WTC11 (cell line): ENCODE data around the gene SOCS2. TPM values are rescaled to one million over a fixed set of nuclear protein-coding genes. Genes with fewer than 3 reads are reported as not detected.

ENCODE experiments used
- ATAC-seq: fragments of 200-7000 bp; cut with Tn5 transposase; 2 replicates; pipeline ENCODE4 v1.10.0; 2021; ENCODE audit warnings: mild to moderate bottlenecking, moderate library complexity
- CTCF ChIA-PET: fragments of 300-600 bp; sonication (Branson Sonifier 250); formaldehyde crosslinking; loops from one replicate; lab custom pipeline; 2021; ENCODE audit warnings: antibody characterized with exemption; lab: Charles Lee
- POLR2A ChIA-PET: fragments of 350-600 bp; sonication (Branson Sonifier 250); formaldehyde crosslinking; loops from one replicate; lab custom pipeline; 2021; ENCODE audit warnings: antibody characterized with exemption; lab: Charles Lee
- DNase-seq: peaks from one replicate; pipeline ENCODE4 v3.0.0; 2021; ENCODE audit warnings: low spot score
- H3K27ac Mint-ChIP-seq: 2 replicates; pipeline ENCODE4 v1.8.0; 2021; ENCODE audit warnings: mixed read lengths
- H3K27me3 Mint-ChIP-seq: 2 replicates; pipeline ENCODE4 v1.8.0; 2021; ENCODE audit warnings: low read depth, mild to moderate bottlenecking, moderate library complexity, mixed read lengths
- H3K36me3 Mint-ChIP-seq: 2 replicates; pipeline ENCODE4 v1.8.0; 2021; ENCODE audit warnings: mixed read lengths
- H3K4me1 Mint-ChIP-seq: 2 replicates; pipeline ENCODE4 v1.8.0; 2022; ENCODE audit warnings: mixed read lengths
- H3K4me3 Mint-ChIP-seq: 2 replicates; pipeline ENCODE4 v1.8.0; 2021; ENCODE audit warnings: mild to moderate bottlenecking, moderate library complexity, mixed read lengths
- H3K9me3 Mint-ChIP-seq: 2 replicates; pipeline ENCODE4 v1.8.0; 2021; ENCODE audit warnings: mixed read lengths
- ATF1 ChIP-seq: sonication (generic); formaldehyde crosslinking; IDR thresholded peaks from 2 replicates; pipeline ENCODE4 v1.8.1; 2023; ENCODE audit warnings: mild to moderate bottlenecking, moderate library complexity, missing genetic modification reagents
- ATF2 ChIP-seq: sonication (generic); formaldehyde crosslinking; IDR thresholded peaks from 2 replicates; pipeline ENCODE4 v1.8.1; 2022; ENCODE audit warnings: low read depth, missing genetic modification reagents, borderline replicate concordance
- CBFB ChIP-seq: sonication (generic); formaldehyde crosslinking; IDR thresholded peaks from 2 replicates; pipeline ENCODE4 v1.8.1; 2022; ENCODE audit warnings: mild to moderate bottlenecking, low read depth, missing genetic modification reagents
- FOXK1 ChIP-seq: sonication (generic); formaldehyde crosslinking; IDR thresholded peaks from 2 replicates; pipeline ENCODE4 v1.8.0; 2022; ENCODE audit warnings: mild to moderate bottlenecking, moderate library complexity, missing genetic modification reagents
- FOXP1 ChIP-seq: sonication (generic); formaldehyde crosslinking; IDR thresholded peaks from 2 replicates; pipeline ENCODE4 v1.8.0; 2022; ENCODE audit warnings: missing genetic modification reagents, mild to moderate bottlenecking, moderate library complexity, borderline replicate concordance
- GRHL2 ChIP-seq: fragments of 250-450 bp; sonication (Bioruptor Pico); IDR thresholded peaks from 2 replicates; pipeline ENCODE4 v1.8.0; 2022; ENCODE audit warnings: mild to moderate bottlenecking, moderate library complexity; ENCODE audit not compliant: insufficient replicate concordance, severe bottlenecking
- HMGA2 ChIP-seq: fragments of 250-450 bp; sonication (Bioruptor Pico); IDR thresholded peaks from 2 replicates; pipeline ENCODE4 v1.4.0; 2021; ENCODE audit warnings: mild to moderate bottlenecking, moderate library complexity
- MAX ChIP-seq: sonication (generic); formaldehyde crosslinking; IDR thresholded peaks from 2 replicates; pipeline ENCODE4 v1.8.0; 2022; ENCODE audit warnings: mild to moderate bottlenecking, missing genetic modification reagents
- MXD4 ChIP-seq: fragments of 250-450 bp; sonication (Bioruptor Pico); IDR thresholded peaks from 2 replicates; pipeline ENCODE4 v1.8.0; 2021; ENCODE audit warnings: mild to moderate bottlenecking, moderate library complexity, borderline replicate concordance
- MYBL2 ChIP-seq: sonication (generic); formaldehyde crosslinking; IDR thresholded peaks from 2 replicates; pipeline ENCODE4 v1.8.1; 2023; ENCODE audit warnings: mild to moderate bottlenecking, moderate library complexity, missing genetic modification reagents
- NFYB ChIP-seq: sonication (generic); formaldehyde crosslinking; conservative IDR thresholded peaks from 2 replicates; pipeline ENCODE4 v1.8.0; 2022; ENCODE audit warnings: low read depth, missing genetic modification reagents
- NR1H2 ChIP-seq: sonication (generic); formaldehyde crosslinking; IDR thresholded peaks from 2 replicates; pipeline ENCODE4 v1.9.0; 2021; ENCODE audit warnings: mild to moderate bottlenecking, moderate library complexity, missing genetic modification reagents
- PRDM15 ChIP-seq: sonication (generic); formaldehyde crosslinking; IDR thresholded peaks from 2 replicates; pipeline ENCODE4 v1.8.0; 2022; ENCODE audit warnings: missing genetic modification reagents
- SMAD4 ChIP-seq: sonication (generic); formaldehyde crosslinking; IDR thresholded peaks from 2 replicates; pipeline ENCODE4 v1.8.0; 2022; ENCODE audit warnings: mild to moderate bottlenecking, missing genetic modification reagents
- TCF7 ChIP-seq: sonication (generic); formaldehyde crosslinking; IDR thresholded peaks from 2 replicates; pipeline ENCODE4 v1.8.0; 2022; ENCODE audit warnings: mild to moderate bottlenecking, low read depth, missing genetic modification reagents, moderate library complexity
- ZMAT4 ChIP-seq: fragments of 250-450 bp; sonication (Bioruptor Pico); IDR thresholded peaks from 2 replicates; pipeline ENCODE4 v1.9.0; 2021; ENCODE audit warnings: mild to moderate bottlenecking
- ZNF121 ChIP-seq: sonication (generic); formaldehyde crosslinking; IDR thresholded peaks from 2 replicates; pipeline ENCODE4 v1.8.0; 2023; ENCODE audit warnings: missing genetic modification reagents
- ZNF138 ChIP-seq: sonication (generic); formaldehyde crosslinking; conservative IDR thresholded peaks from 2 replicates; pipeline ENCODE4 v1.8.1; 2022; ENCODE audit warnings: mild to moderate bottlenecking, moderate library complexity, missing genetic modification reagents
- ZNF219 ChIP-seq: sonication (generic); formaldehyde crosslinking; IDR thresholded peaks from 2 replicates; pipeline ENCODE4 v1.8.0; 2023; ENCODE audit warnings: missing genetic modification reagents, mild to moderate bottlenecking, borderline replicate concordance
- ZSCAN18 ChIP-seq: fragments of 250-450 bp; sonication (Bioruptor Pico); IDR thresholded peaks from 2 replicates; pipeline ENCODE4 v2.1.2; 2022; ENCODE audit warnings: mild to moderate bottlenecking, moderate library complexity
- total RNA-seq: library from RNA; stranded (reverse); gene quantifications from 3 replicates; pipeline ENCODE4 v1.2.3, GENCODE V29; 2021

SOCS2 gene
- total RNA-seq, 1 experiment from 2014 or later: 44.4 TPM

GRCh38 chr12:93536766-93537488 lies 35.5 kb upstream of the SOCS2 start:
- no peak overlapping the region for H3K4me3 Mint-ChIP-seq
- TF ChIP-seq ATF1 (CRISPR knock-in tag) (no peak), SMAD4 (CRISPR knock-in tag) (no peak), ATF2 (CRISPR knock-in tag) (no peak), TCF7 (CRISPR knock-in tag) (no peak), MAX (CRISPR knock-in tag) (no peak), CBFB (CRISPR knock-in tag) (no peak), NFYB (CRISPR knock-in tag) (no peak), HMGA2 (no peak), ZMAT4 (CRISPR knock-in tag) (no peak), ZSCAN18 (CRISPR knock-in tag) (no peak), NR1H2 (CRISPR knock-in tag) (no peak), MXD4 (CRISPR knock-in tag) (no peak), PRDM15 (CRISPR knock-in tag) (no peak), FOXK1 (CRISPR knock-in tag) (no peak), ZNF138 (CRISPR knock-in tag) (no peak), ZNF219 (CRISPR knock-in tag) (no peak), FOXP1 (CRISPR knock-in tag) (no peak), MYBL2 (CRISPR knock-in tag) (no peak), ZNF121 (CRISPR knock-in tag) (no peak), GRHL2 (CRISPR knock-in tag) (no peak)
- TF ChIP-seq, all 79 proteins: peak for 0
- DNase-seq (no peak), ATAC-seq (no peak)
- Mint-ChIP-seq H3K27ac (no peak overlapping the region), H3K27me3 (no peaks in the 10 kb centered on the region), H3K36me3 (no peaks in the 10 kb centered on the region), H3K4me1 (peaks cover 3% of the 10 kb centered on the region), H3K9me3 (no peaks in the 10 kb centered on the region)
- CTCF ChIA-PET: interaction anchor here (0.9 to 5.6 kb wide), 2 partner anchors 9 to 565 kb away, joined by 3 to 22 read pairs; no protein-coding TSS in a partner anchor
- POLR2A ChIA-PET: no interaction called here
